Measurements from ENCODE around the gene ASCL5. TPM values are rescaled to one million over a fixed set of nuclear protein-coding genes. Genes with fewer than 3 reads are reported as not detected.

ASCL5 gene
- polyA plus RNA-seq, 1 donor (not counting 4 experiments of a cell fraction or from before 2014, with no cell fraction given): not detected

GRCh38 chr1:201096977-201097856, 29.8 kb downstream of the ASCL5 start:
- Histone ChIP-seq H4K20me1 (ENCODE audit: control insufficient read depth, extremely low read depth, insufficient read depth, low read length) (no peaks in the 10 kb centered on the region), H3K27me3 (ENCODE audit: control insufficient read depth, extremely low read depth, insufficient read depth, low read length) (peaks cover 34% of the 10 kb centered on the region), H3K9me3 (ENCODE audit: control insufficient read depth, low read depth, low read length) (no peaks in the 10 kb centered on the region), H3K36me3 (ENCODE audit: control insufficient read depth in 2 of 2, extremely low read depth in 1 of 2, insufficient read depth in 2 of 2, low read length in 2 of 2) (no peaks in the 10 kb centered on the region), H3K4me2 (ENCODE audit: control insufficient read depth, extremely low read depth, insufficient read depth, low read depth, low read length) (no peak overlapping the region), H3K9me1 (ENCODE audit: control insufficient read depth, extremely low read depth, insufficient read depth, low read length) (no peaks in the 10 kb centered on the region), H3K4me3 (ENCODE audit: control insufficient read depth in 2 of 3, extremely low read depth in 1 of 3, insufficient read depth in 2 of 3, low read depth in 1 of 3, low read length in 3 of 3) (no peak overlapping the region), H2AFZ (ENCODE audit: control insufficient read depth, low read length) (no peak overlapping the region), H3K79me2 (ENCODE audit: control insufficient read depth, insufficient read depth, low read length) (no peaks in the 10 kb centered on the region), H3K27ac (ENCODE audit: control insufficient read depth, insufficient read depth, low read length) (no peak overlapping the region), H3K4me1 (ENCODE audit: control insufficient read depth, extremely low read depth, insufficient read depth, low read length) (no peaks in the 10 kb centered on the region), H3K9ac (ENCODE audit: control insufficient read depth, extremely low read depth, insufficient read depth, low read length) (no peak overlapping the region)
- dilution Hi-C loops (cut with MboI; ENCODE audit: extremely low pct_ligation_motif_present, low sequenced_read_pairs): no loop called here
- FAIRE-seq (no peak), DNase-seq (ENCODE audit: low read depth, low spot score) (no peak)
- TF ChIP-seq EZH2 (IDR thresholded peaks at IDR 0.05; ENCODE audit: low read length) (no peak), CTCF (optimal IDR thresholded peaks at IDR 0.05 in 1 of 3, IDR thresholded peaks at IDR 0.05 in 1 of 3, conservative IDR thresholded peaks at IDR 0.05 in 1 of 3; ENCODE audit: extremely low read depth in 1 of 3, insufficient read depth in 2 of 3, low read length in 3 of 3) (no peak)

GRCh38 chr1:201096041-201096461, 30.9 kb downstream of the ASCL5 start:
- Histone ChIP-seq H3K4me3 (ENCODE audit: control insufficient read depth in 2 of 3, extremely low read depth in 1 of 3, insufficient read depth in 2 of 3, low read depth in 1 of 3, low read length in 3 of 3) (no peak overlapping the region), H3K4me1 (ENCODE audit: control insufficient read depth, extremely low read depth, insufficient read depth, low read length) (no peaks in the 10 kb centered on the region), H3K9me1 (ENCODE audit: control insufficient read depth, extremely low read depth, insufficient read depth, low read length) (no peaks in the 10 kb centered on the region), H2AFZ (ENCODE audit: control insufficient read depth, low read length) (no peak overlapping the region), H3K27me3 (ENCODE audit: control insufficient read depth, extremely low read depth, insufficient read depth, low read length) (peaks cover 28% of the 10 kb centered on the region), H3K36me3 (ENCODE audit: control insufficient read depth in 2 of 2, extremely low read depth in 1 of 2, insufficient read depth in 2 of 2, low read length in 2 of 2) (no peaks in the 10 kb centered on the region), H3K27ac (ENCODE audit: control insufficient read depth, insufficient read depth, low read length) (no peak overlapping the region), H3K9me3 (ENCODE audit: control insufficient read depth, low read depth, low read length) (no peaks in the 10 kb centered on the region), H3K79me2 (ENCODE audit: control insufficient read depth, insufficient read depth, low read length) (no peaks in the 10 kb centered on the region), H3K9ac (ENCODE audit: control insufficient read depth, extremely low read depth, insufficient read depth, low read length) (no peak overlapping the region), H4K20me1 (ENCODE audit: control insufficient read depth, extremely low read depth, insufficient read depth, low read length) (no peaks in the 10 kb centered on the region), H3K4me2 (ENCODE audit: control insufficient read depth, extremely low read depth, insufficient read depth, low read depth, low read length) (no peak overlapping the region)
- dilution Hi-C loops (cut with MboI; ENCODE audit: extremely low pct_ligation_motif_present, low sequenced_read_pairs): no loop called here
- TF ChIP-seq CTCF (optimal IDR thresholded peaks at IDR 0.05 in 1 of 3, IDR thresholded peaks at IDR 0.05 in 1 of 3, conservative IDR thresholded peaks at IDR 0.05 in 1 of 3; ENCODE audit: extremely low read depth in 1 of 3, insufficient read depth in 2 of 3, low read length in 3 of 3) (no peak), EZH2 (IDR thresholded peaks at IDR 0.05; ENCODE audit: low read length) (no peak)
- no peak for FAIRE-seq
- no peak for DNase-seq (ENCODE audit: low read depth, low spot score)
